Measurements from ENCODE around the gene EFCAB5. TPM values are rescaled to one million over a fixed set of nuclear protein-coding genes. Genes with fewer than 3 reads are reported as not detected.
A peak's percentile ranks its signal among the peaks of the same experiment; 100 is the strongest.
"Not testable (repeated sequence)": the region's sequence is repeated elsewhere in the genome, so short reads cannot be mapped to it uniquely, and the experiment has no call there.

The EFCAB5 gene
- polyA plus RNA-seq, 1 donor from 2014 or later = 1.0 TPM

- Histone ChIP-seq H3K79me2 (replicated peaks; ENCODE audit: insufficient read depth, low read length) (no peaks in the 10 kb centered on the region), H3K27ac (ENCODE audit: low read length) (no peak overlapping the region), H3F3A (ENCODE audit: insufficient read depth, low read length, poor library complexity, severe bottlenecking) (no peaks in the 10 kb centered on the region), H3K9ac (ENCODE audit: low read length) (no peak overlapping the region), H3K9me2 (ENCODE audit: insufficient read depth, low read length) (no peaks in the 10 kb centered on the region), H3K4me2 (ENCODE audit: low read length) (no peak overlapping the region), H3K9me3 (ENCODE audit: low read length) (no peaks in the 10 kb centered on the region), H2AFZ (ENCODE audit: low read depth, low read length) (no peak overlapping the region), H4K20me1 (ENCODE audit: insufficient read depth) (no peaks in the 10 kb centered on the region), H3K4me3 (ENCODE audit: low read length) (no peak overlapping the region), H3K27me3 (ENCODE audit: insufficient read depth, low read depth, low read length) (no peaks in the 10 kb centered on the region), H3K36me3 (ENCODE audit: insufficient read depth, low read length) (no peaks in the 10 kb centered on the region)
- no peak for TF ChIP-seq RAD21 (conservative IDR thresholded peaks at IDR 0.05)
These were observed 64.4 kb downstream of the EFCAB5 start for GRCh38 chr17:30005709-30006320.

DNA sequence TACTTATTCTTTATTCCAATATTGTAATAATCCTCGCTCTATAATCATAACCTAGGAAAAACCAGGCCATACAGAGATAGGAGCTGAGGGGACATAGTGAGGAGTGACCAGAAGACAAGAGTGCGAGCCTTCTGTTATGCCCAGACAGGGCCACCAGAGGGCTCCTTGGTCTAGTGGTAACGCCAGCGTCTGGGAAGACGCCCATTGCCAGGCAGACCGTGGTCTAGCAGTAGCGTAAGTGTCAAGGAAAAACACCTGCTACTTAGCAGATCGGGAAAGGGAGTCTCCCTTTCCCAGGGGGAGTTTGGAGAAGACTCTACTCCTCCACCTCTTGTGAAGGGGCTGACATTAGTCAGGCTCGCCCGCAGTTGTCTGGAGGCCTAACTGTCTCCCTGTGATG is 70.5 kb downstream of the EFCAB5 start:
- not testable (repeated sequence) for H3K36me3 ChIP-seq (ENCODE audit: insufficient read depth, low read length); H2AFZ ChIP-seq (ENCODE audit: low read depth, low read length); H3K9me3 ChIP-seq (ENCODE audit: low read length)

DNA sequence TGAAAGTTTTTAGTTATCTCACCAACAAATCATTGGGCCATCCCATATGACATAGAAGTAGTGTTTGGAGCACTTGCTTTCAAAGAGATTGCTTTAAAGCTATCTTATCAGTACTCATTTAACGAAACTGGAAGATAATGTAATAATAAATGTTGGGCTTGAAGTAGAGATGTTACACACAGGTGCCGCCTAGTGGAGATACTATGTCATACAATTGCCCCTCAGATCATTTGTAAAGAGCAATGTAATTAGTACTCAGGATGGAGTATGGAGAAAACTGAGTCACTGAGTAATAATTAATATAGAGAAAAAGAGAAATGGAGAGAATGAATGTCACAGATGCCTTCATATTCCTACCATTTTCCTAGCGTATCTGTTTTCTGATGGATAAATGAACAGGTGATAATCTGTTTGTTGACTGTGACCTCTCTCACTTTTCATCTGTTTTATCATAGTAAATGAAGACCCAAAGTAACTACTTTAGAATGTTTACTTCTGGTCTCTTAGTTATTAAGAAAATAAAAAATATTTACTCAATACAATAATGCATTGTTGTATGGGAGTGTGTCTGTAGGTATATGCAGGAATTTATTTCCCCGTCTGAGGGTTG is 80.4 kb downstream of the EFCAB5 start:
- no peak overlapping the region for H3K9ac ChIP-seq (ENCODE audit: low read length)
- no peaks in the 10 kb centered on the region for H3K79me2 ChIP-seq (replicated peaks; ENCODE audit: insufficient read depth, low read length)
- H2AFZ ChIP-seq (ENCODE audit: low read depth, low read length) = no peak overlapping the region
- no peaks in the 10 kb centered on the region for H3K27me3 ChIP-seq (ENCODE audit: insufficient read depth, low read depth, low read length)
- no peaks in the 10 kb centered on the region for H3K9me2 ChIP-seq (ENCODE audit: insufficient read depth, low read length)
- H3K9me3 ChIP-seq (ENCODE audit: low read length) = no peaks in the 10 kb centered on the region
- H3K27ac ChIP-seq (ENCODE audit: low read length) = no peak overlapping the region
- H3K4me2 ChIP-seq (ENCODE audit: low read length) = no peak overlapping the region
- no peaks in the 10 kb centered on the region for H3F3A ChIP-seq (ENCODE audit: insufficient read depth, low read length, poor library complexity, severe bottlenecking)
- H3K36me3 ChIP-seq (ENCODE audit: insufficient read depth, low read length) = no peaks in the 10 kb centered on the region
- no peaks in the 10 kb centered on the region for H4K20me1 ChIP-seq (ENCODE audit: insufficient read depth)
- TF ChIP-seq, protein P1, sequence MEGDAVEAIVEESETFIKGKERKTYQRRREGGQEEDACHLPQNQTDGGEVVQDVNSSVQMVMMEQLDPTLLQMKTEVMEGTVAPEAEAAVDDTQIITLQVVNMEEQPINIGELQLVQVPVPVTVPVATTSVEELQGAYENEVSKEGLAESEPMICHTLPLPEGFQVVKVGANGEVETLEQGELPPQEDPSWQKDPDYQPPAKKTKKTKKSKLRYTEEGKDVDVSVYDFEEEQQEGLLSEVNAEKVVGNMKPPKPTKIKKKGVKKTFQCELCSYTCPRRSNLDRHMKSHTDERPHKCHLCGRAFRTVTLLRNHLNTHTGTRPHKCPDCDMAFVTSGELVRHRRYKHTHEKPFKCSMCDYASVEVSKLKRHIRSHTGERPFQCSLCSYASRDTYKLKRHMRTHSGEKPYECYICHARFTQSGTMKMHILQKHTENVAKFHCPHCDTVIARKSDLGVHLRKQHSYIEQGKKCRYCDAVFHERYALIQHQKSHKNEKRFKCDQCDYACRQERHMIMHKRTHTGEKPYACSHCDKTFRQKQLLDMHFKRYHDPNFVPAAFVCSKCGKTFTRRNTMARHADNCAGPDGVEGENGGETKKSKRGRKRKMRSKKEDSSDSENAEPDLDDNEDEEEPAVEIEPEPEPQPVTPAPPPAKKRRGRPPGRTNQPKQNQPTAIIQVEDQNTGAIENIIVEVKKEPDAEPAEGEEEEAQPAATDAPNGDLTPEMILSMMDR (IDR thresholded peaks at IDR 0.05; ENCODE audit: poor library complexity, severe bottlenecking) = peak; percentile 79
- TF ChIP-seq POLR2AphosphoS5 (IDR thresholded peaks at IDR 0.05) (no peak), SMC3 (conservative IDR thresholded peaks at IDR 0.05; ENCODE audit: poor library complexity) (peak; percentile 83), TAF1 (IDR thresholded peaks at IDR 0.05; ENCODE audit: low read depth) (no peak), RAD21 (conservative IDR thresholded peaks at IDR 0.05) (peak; percentile 77), REST (IDR thresholded peaks at IDR 0.05; ENCODE audit: borderline replicate concordance) (no peak), EP300 (conservative IDR thresholded peaks at IDR 0.05; ENCODE audit: poor library complexity, severe bottlenecking) (no peak), MXI1 (conservative IDR thresholded peaks at IDR 0.05; ENCODE audit: poor library complexity, severe bottlenecking) (no peak)
- H3K4me3 ChIP-seq (ENCODE audit: low read length) = no peak overlapping the region

More for the DNA sequence above, 70.5 kb downstream of the EFCAB5 start:
- not testable (repeated sequence) for H3K27me3 ChIP-seq (ENCODE audit: insufficient read depth, low read depth, low read length); H3K4me2 ChIP-seq (ENCODE audit: low read length); H3K9me2 ChIP-seq (ENCODE audit: insufficient read depth, low read length); H3F3A ChIP-seq (ENCODE audit: insufficient read depth, low read length, poor library complexity, severe bottlenecking); H4K20me1 ChIP-seq (ENCODE audit: insufficient read depth); H3K79me2 ChIP-seq (replicated peaks; ENCODE audit: insufficient read depth, low read length); H3K9ac ChIP-seq (ENCODE audit: low read length); H3K27ac ChIP-seq (ENCODE audit: low read length); H3K4me3 ChIP-seq (ENCODE audit: low read length)

- H3K9me3 ChIP-seq (ENCODE audit: low read length); H3F3A ChIP-seq (ENCODE audit: insufficient read depth, low read length, poor library complexity, severe bottlenecking); H3K36me3 ChIP-seq (ENCODE audit: insufficient read depth, low read length); H2AFZ ChIP-seq (ENCODE audit: low read depth, low read length); H3K79me2 ChIP-seq (replicated peaks; ENCODE audit: insufficient read depth, low read length); H3K27me3 ChIP-seq (ENCODE audit: insufficient read depth, low read depth, low read length); H3K4me3 ChIP-seq (ENCODE audit: low read length); H3K9me2 ChIP-seq (ENCODE audit: insufficient read depth, low read length); H3K4me2 ChIP-seq (ENCODE audit: low read length); H4K20me1 ChIP-seq (ENCODE audit: insufficient read depth); H3K9ac ChIP-seq (ENCODE audit: low read length); H3K27ac ChIP-seq (ENCODE audit: low read length): not testable (repeated sequence)
These were observed 83.9 kb downstream of the EFCAB5 start for GRCh38 chr17:30025325-30025724.

All from neural cell (in vitro differentiated cells).